Calu3 (cell line): ENCODE measurements around the gene ARL2. TPM values are rescaled to one million over a fixed set of nuclear protein-coding genes. Genes with fewer than 3 reads are reported as not detected.

Experiments used
- BruUV-seq: library from RNA; stranded (reverse); fragments of 400-500 nt; replicated peaks from 2 replicates; lab custom pipeline; 2021; lab: Mats Ljungman, UMichigan
- CTCF ChIA-PET: fragments of 300-600 bp; sonication (Branson Sonifier 250); formaldehyde crosslinking; loops from one replicate; lab custom pipeline; 2022; ENCODE audit warnings: antibody characterized with exemption; lab: Charles Lee
- DNase-seq: peaks from one replicate; pipeline ENCODE4 v3.0.0; 2022
- H3K27ac Mint-ChIP-seq: one replicate; pipeline ENCODE4 v1.8.0; 2022; ENCODE audit warnings: mixed read lengths; ENCODE audit not compliant: unreplicated experiment
- H3K27me3 Mint-ChIP-seq: one replicate; pipeline ENCODE4 v1.8.0; 2022; ENCODE audit warnings: mixed read lengths; ENCODE audit not compliant: unreplicated experiment
- H3K36me3 Mint-ChIP-seq: one replicate; pipeline ENCODE4 v1.8.0; 2022; ENCODE audit warnings: mild to moderate bottlenecking, moderate library complexity, mixed read lengths; ENCODE audit not compliant: insufficient read depth, unreplicated experiment
- H3K4me1 Mint-ChIP-seq: one replicate; pipeline ENCODE4 v1.8.0; 2022; ENCODE audit warnings: mild to moderate bottlenecking, low read depth, mixed read lengths; ENCODE audit not compliant: unreplicated experiment
- H3K4me3 Mint-ChIP-seq: one replicate; pipeline ENCODE4 v1.8.0; 2022; ENCODE audit warnings: mild to moderate bottlenecking, low read depth, moderate library complexity, mixed read lengths; ENCODE audit not compliant: unreplicated experiment
- H3K9me3 Mint-ChIP-seq: one replicate; pipeline ENCODE4 v1.8.0; 2022; ENCODE audit warnings: low read depth, mixed read lengths; ENCODE audit not compliant: unreplicated experiment
- intact Hi-C: fragments of 100-400 bp; cut with micrococcal nuclease; formaldehyde crosslinking; loops from one replicate; pipeline ENCODE4 v1.10.0; 2022; ENCODE audit not compliant: unreplicated experiment
- total RNA-seq: library from RNA; stranded (reverse); gene quantifications from 2 replicates; pipeline ENCODE4 v1.2.3, GENCODE V29; 2022
- TF ChIP-seq, protein P1 (sequence below): fragments of 200-600 bp; IDR thresholded peaks from one replicate; pipeline ENCODE4 v1.8.0; 2022; ENCODE audit warnings: antibody characterized with exemption; ENCODE audit not compliant: unreplicated experiment

ARL2 gene
- total RNA-seq, 1 experiment from 2014 or later = 62.6 TPM

GRCh38 chr11:65047581-65048422, 33.8 kb downstream of the ARL2 start:
- Mint-ChIP-seq H3K4me3 (no peak overlapping the region), H3K9me3 (no peaks in the 10 kb centered on the region), H3K36me3 (peaks cover 6% of the 10 kb centered on the region), H3K27ac (no peak overlapping the region), H3K27me3 (peaks cover 8% of the 10 kb centered on the region), H3K4me1 (no peaks in the 10 kb centered on the region)
- TF ChIP-seq, protein P1, sequence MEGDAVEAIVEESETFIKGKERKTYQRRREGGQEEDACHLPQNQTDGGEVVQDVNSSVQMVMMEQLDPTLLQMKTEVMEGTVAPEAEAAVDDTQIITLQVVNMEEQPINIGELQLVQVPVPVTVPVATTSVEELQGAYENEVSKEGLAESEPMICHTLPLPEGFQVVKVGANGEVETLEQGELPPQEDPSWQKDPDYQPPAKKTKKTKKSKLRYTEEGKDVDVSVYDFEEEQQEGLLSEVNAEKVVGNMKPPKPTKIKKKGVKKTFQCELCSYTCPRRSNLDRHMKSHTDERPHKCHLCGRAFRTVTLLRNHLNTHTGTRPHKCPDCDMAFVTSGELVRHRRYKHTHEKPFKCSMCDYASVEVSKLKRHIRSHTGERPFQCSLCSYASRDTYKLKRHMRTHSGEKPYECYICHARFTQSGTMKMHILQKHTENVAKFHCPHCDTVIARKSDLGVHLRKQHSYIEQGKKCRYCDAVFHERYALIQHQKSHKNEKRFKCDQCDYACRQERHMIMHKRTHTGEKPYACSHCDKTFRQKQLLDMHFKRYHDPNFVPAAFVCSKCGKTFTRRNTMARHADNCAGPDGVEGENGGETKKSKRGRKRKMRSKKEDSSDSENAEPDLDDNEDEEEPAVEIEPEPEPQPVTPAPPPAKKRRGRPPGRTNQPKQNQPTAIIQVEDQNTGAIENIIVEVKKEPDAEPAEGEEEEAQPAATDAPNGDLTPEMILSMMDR = no peak
- intact Hi-C loops = no loop called here
- CTCF ChIA-PET = no interaction called here
- no TSS peak for BruUV-seq
- no peak for DNase-seq

DNA sequence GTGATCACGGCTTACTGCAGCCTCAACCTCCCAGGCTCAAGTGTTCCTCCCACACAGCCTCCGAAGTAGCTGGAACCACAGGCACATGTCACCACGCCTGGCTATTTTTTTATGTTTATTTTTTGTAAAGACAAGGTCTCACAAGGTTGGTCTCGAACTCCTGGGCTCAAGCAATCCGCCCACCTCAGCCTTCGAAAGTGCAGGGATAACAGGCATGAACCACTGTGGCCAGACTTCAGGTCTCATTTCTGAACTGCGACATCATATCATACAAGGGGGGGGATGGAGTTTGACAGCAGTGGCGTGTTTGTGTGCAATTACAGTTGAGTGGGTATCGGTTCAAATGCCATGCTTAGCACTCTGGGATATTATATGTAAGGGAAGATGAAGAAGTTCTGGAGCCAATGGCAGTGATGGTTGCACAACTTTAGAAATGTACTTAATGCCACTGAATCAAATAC, 37.5 kb downstream of the ARL2 start:
- Mint-ChIP-seq H3K4me1 (no peaks in the 10 kb centered on the region), H3K36me3 (no peaks in the 10 kb centered on the region), H3K9me3 (no peaks in the 10 kb centered on the region), H3K27me3 (peaks cover 29% of the 10 kb centered on the region), H3K4me3 (no peak overlapping the region), H3K27ac (no peak overlapping the region)
- BruUV-seq = no TSS peak
- TF ChIP-seq, protein P1 = no peak
- CTCF ChIA-PET = no interaction called here
- DNase-seq = no peak
- intact Hi-C loops = no loop called here

- Mint-ChIP-seq H3K27me3 (peaks cover 29% of the 10 kb centered on the region), H3K9me3 (no peaks in the 10 kb centered on the region), H3K4me3 (no peak overlapping the region), H3K4me1 (no peaks in the 10 kb centered on the region), H3K36me3 (peaks cover 6% of the 10 kb centered on the region), H3K27ac (no peak overlapping the region)
- TF ChIP-seq, protein P1 = no peak
- intact Hi-C loops = no loop called here
- CTCF ChIA-PET = no interaction called here
- BruUV-seq = no TSS peak
- no peak for DNase-seq
Measured at GRCh38 chr11:65053827-65054508, 40.0 kb downstream of the ARL2 start.

GRCh38 chr11:65055538-65055937, 41.6 kb downstream of the ARL2 start:
- no peak overlapping the region for H3K4me3 Mint-ChIP-seq
- peaks cover 29% of the 10 kb centered on the region for H3K27me3 Mint-ChIP-seq
- peaks cover 6% of the 10 kb centered on the region for H3K36me3 Mint-ChIP-seq
- no peak overlapping the region for H3K27ac Mint-ChIP-seq
- no peak for DNase-seq
- H3K9me3 Mint-ChIP-seq = no peaks in the 10 kb centered on the region
- no peaks in the 10 kb centered on the region for H3K4me1 Mint-ChIP-seq
- intact Hi-C loops = no loop called here
- CTCF ChIA-PET = no interaction called here
- TF ChIP-seq, protein P1 = no peak
- BruUV-seq = no TSS peak
